ENCODE measurements around the gene GPR107. TPM values are rescaled to one million over a fixed set of nuclear protein-coding genes. Genes with fewer than 3 reads are reported as not detected.

The GPR107 gene
- total and polyA plus RNA-seq, 7 donors = 3.6 to 34.1 (median 19.6) TPM

- Histone ChIP-seq H3K27ac (peak overlapping the region in 3 of 4 donors; percentile 88 to 90 (median 90)), H3K4me1 (peaks cover 0 to 80% (median 57%) of the 10 kb centered on the region in 4 donors), H3K27me3 (no peaks in the 10 kb centered on the region), H3K4me3 (no peak overlapping the region), H3K36me3 (peaks cover 0 to 3% (median 0%) of the 10 kb centered on the region in 4 donors), H3K9me3 (no peaks in the 10 kb centered on the region)
- TF ChIP-seq, protein P1, sequence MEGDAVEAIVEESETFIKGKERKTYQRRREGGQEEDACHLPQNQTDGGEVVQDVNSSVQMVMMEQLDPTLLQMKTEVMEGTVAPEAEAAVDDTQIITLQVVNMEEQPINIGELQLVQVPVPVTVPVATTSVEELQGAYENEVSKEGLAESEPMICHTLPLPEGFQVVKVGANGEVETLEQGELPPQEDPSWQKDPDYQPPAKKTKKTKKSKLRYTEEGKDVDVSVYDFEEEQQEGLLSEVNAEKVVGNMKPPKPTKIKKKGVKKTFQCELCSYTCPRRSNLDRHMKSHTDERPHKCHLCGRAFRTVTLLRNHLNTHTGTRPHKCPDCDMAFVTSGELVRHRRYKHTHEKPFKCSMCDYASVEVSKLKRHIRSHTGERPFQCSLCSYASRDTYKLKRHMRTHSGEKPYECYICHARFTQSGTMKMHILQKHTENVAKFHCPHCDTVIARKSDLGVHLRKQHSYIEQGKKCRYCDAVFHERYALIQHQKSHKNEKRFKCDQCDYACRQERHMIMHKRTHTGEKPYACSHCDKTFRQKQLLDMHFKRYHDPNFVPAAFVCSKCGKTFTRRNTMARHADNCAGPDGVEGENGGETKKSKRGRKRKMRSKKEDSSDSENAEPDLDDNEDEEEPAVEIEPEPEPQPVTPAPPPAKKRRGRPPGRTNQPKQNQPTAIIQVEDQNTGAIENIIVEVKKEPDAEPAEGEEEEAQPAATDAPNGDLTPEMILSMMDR (IDR thresholded peaks at IDR 0.05) = peak in 1 of 4 experiments; percentile 11
- TF ChIP-seq POLR2AphosphoS5 (IDR thresholded peaks at IDR 0.05) (no peak), POLR2A (IDR thresholded peaks at IDR 0.05) (no peak)
- intact Hi-C loops (cut with DNase I) = loop anchor here (10.0 kb wide), 1 partner anchor 327 kb away; the partner anchor contains the start of gene ASS1
- 90 to 95% methylated on average over 9 of the region's 9 CpGs for WGBS, 2 donors
- no peak for DNase-seq
Measured at GRCh38 chr9:130117376-130117775, 63.7 kb downstream of the GPR107 start.

DNA sequence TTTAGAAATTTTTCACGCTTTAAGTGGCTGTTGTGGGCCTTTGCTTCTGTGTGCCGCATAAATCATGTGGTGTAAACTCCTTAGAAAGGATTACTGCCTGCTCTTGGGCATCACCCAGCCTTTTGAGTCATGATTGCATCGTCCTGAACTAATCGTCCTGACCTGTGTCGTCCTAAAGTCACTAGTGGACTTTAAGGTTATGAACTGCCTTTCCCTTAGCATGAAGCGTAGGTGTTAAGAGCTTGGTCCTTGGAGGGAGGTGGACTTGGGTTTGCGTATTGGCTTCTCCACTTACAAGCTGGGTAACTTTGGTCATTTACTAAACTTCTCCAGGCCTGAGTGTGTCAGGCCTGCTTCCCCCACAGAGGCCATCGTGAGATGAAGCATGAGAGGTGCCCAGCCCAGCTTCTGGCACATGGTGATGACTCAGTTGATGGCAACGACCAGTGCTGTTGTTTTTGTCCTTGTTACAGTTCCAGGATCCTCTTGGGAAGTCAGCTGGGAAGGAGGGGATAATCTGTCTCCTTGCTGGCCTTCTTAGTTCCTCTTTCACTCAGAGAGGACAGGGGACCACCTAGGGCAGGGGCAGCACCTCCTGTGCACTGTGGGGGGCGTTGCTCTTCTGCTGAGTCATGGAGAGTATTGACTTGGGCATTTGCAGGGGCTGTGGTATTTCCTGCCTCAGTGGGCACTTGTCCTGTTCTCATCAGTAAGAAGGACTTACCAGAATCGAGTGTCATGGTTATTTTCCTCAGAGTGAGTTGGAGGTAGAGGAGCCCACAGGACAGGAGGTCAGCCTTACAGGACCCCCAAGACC, 64.3 kb downstream of the GPR107 start:
- peak; percentile 87 for DNase-seq
- Histone ChIP-seq H3K36me3 (peaks cover 0 to 9% (median 0%) of the 10 kb centered on the region in 4 donors), H3K4me1 (peaks cover 0 to 74% (median 50%) of the 10 kb centered on the region in 4 donors)

DNA sequence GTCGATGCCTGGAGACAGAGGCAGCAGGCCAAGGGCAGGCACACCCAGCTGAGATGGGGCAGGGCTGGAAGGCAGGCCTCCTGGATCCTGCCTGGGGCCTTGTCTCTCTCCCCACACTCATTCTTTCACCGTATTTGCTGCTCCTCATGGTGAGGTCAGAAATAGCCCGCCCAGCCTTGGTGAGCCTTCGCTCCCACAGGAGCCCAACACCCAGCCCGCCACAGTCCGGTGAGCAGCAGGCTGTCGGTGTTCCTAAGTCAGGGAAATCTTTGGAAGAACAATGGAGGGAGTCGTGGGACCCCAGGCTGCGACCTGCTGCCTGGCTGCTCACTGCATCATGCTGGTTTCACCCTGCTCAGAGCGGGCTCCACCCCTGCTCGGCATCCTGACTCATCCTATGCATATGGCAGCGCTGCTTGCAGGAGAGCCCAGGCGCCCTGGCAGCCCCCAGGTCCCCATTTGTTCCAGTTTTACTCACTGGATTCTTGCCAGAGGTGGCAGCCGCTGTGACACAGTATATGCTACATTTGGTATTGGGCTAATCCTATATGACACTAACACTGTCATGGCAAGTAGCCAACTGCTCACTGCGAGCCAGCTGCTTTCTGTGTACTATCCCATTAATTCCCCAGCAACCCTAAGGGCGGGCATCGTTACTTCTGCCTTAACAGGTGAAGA, 65.3 kb downstream of the GPR107 start:
- H3K9me3 ChIP-seq = no peaks in the 10 kb centered on the region
- no peak overlapping the region for H3K4me3 ChIP-seq
- TF ChIP-seq, protein P1 (IDR thresholded peaks at IDR 0.05) = no peak
- TF ChIP-seq POLR2AphosphoS5 (IDR thresholded peaks at IDR 0.05) = peak in 1 of 4 donors; percentile 16
- peaks cover 0 to 64% (median 45%) of the 10 kb centered on the region in 4 donors for H3K4me1 ChIP-seq
- intact Hi-C loops (cut with DNase I) = loop anchor here (2.0 to 10.0 kb wide), 2 partner anchors 20 to 326 kb away; partner anchors contain the start of gene ASS1
- H3K27me3 ChIP-seq = no peaks in the 10 kb centered on the region
- no peak for DNase-seq
- peak overlapping the region; percentile 21 to 90 (median 89) for H3K27ac ChIP-seq
- 84 to 87% methylated on average over 17 of the region's 17 CpGs for WGBS, 2 donors
- H3K36me3 ChIP-seq = peaks cover 0 to 14% (median 0%) of the 10 kb centered on the region in 4 donors

More for the DNA sequence above, 64.3 kb downstream of the GPR107 start:
- H3K27me3 ChIP-seq = no peaks in the 10 kb centered on the region
- intact Hi-C loops (cut with DNase I) = loop anchor here (2.0 to 10.0 kb wide), 2 partner anchors 21 to 327 kb away; partner anchors contain the start of gene ASS1
- H3K27ac ChIP-seq = peak overlapping the region; percentile 20 to 90 (median 89)
- WGBS, 2 donors = 74 to 76% methylated on average over 11 of the region's 11 CpGs
- H3K4me3 ChIP-seq = no peak overlapping the region
- TF ChIP-seq POLR2AphosphoS5 (IDR thresholded peaks at IDR 0.05) (peak; percentile 19 to 67 (median 59)), EP300 (IDR thresholded peaks at IDR 0.05) (peak in 3 of 4 donors; percentile 33 to 59 (median 54))
- TF ChIP-seq, protein P1 (IDR thresholded peaks at IDR 0.05) = no peak
- H3K9me3 ChIP-seq = no peaks in the 10 kb centered on the region

GRCh38 chr9:130119519-130120298, 66.0 kb downstream of the GPR107 start:
- H3K27ac ChIP-seq = peak overlapping the region in 3 of 4 donors; percentile 88 to 90 (median 90)

More at GRCh38 chr9:130119519-130120298, 66.0 kb downstream of the GPR107 start:
- H3K4me3 ChIP-seq = no peak overlapping the region
- H3K27me3 ChIP-seq = no peaks in the 10 kb centered on the region
- H3K36me3 ChIP-seq = peaks cover 0 to 21% (median 0%) of the 10 kb centered on the region in 4 donors
- TF ChIP-seq EP300 (IDR thresholded peaks at IDR 0.05) = no peak
- no peak for TF ChIP-seq POLR2A (IDR thresholded peaks at IDR 0.05)
- no peak for TF ChIP-seq POLR2AphosphoS5 (IDR thresholded peaks at IDR 0.05)
- TF ChIP-seq, protein P1 (IDR thresholded peaks at IDR 0.05) = no peak
- peaks cover 0 to 57% (median 38%) of the 10 kb centered on the region in 4 donors for H3K4me1 ChIP-seq
- DNase-seq = no peak
- H3K9me3 ChIP-seq = no peaks in the 10 kb centered on the region
- WGBS, 2 donors = 88 to 90% methylated on average over 14 of the region's 14 CpGs
- intact Hi-C loops (cut with DNase I) = loop anchor here (2.0 to 10.0 kb wide), 2 partner anchors 19 to 325 kb away; partner anchors contain the start of gene ASS1
